Brain microvascular endothelial cell (primary cell): ENCODE results near the gene SAMD7.

Experiments used
- DNase-seq: peaks from one replicate; pipeline ENCODE4 v3.0.0-alpha.2; 2020
- H3K27ac ChIP-seq: fragments of 250-450 bp; sonication (Bioruptor Pico); 2 replicates; pipeline ENCODE4 v1.5.1; 2020; ENCODE audit warnings: mild to moderate bottlenecking, moderate library complexity
- H3K27me3 ChIP-seq: fragments of 250-450 bp; sonication (Bioruptor Pico); replicated peaks from 2 replicates; pipeline ENCODE4 v1.5.1; 2020; ENCODE audit warnings: mild to moderate bottlenecking
- H3K36me3 ChIP-seq: fragments of 250-450 bp; sonication (Bioruptor Pico); replicated peaks from 2 replicates; pipeline ENCODE4 v1.5.1; 2020; ENCODE audit warnings: mild to moderate bottlenecking
- H3K4me3 ChIP-seq: 2 replicates; pipeline ENCODE4 v1.5.1; 2011; ENCODE audit warnings: low read depth, mild to moderate bottlenecking, control low read depth, low read length, moderate library complexity
- in situ Hi-C: cut with HindIII; loops from 2 replicates; pipeline ENCODE4 v1.10.0; 2017; ENCODE audit warnings: low sequenced_read_pairs, low pct_ligation_motif_present
- TF ChIP-seq, protein P1 (sequence below): IDR thresholded peaks from 2 replicates; pipeline ENCODE4 v1.5.1; 2011; ENCODE audit warnings: low read depth, mild to moderate bottlenecking, moderate library complexity, low read length, control low read depth, inconsistent platforms; ENCODE audit errors: missing control alignments

Gene SAMD7

DNA sequence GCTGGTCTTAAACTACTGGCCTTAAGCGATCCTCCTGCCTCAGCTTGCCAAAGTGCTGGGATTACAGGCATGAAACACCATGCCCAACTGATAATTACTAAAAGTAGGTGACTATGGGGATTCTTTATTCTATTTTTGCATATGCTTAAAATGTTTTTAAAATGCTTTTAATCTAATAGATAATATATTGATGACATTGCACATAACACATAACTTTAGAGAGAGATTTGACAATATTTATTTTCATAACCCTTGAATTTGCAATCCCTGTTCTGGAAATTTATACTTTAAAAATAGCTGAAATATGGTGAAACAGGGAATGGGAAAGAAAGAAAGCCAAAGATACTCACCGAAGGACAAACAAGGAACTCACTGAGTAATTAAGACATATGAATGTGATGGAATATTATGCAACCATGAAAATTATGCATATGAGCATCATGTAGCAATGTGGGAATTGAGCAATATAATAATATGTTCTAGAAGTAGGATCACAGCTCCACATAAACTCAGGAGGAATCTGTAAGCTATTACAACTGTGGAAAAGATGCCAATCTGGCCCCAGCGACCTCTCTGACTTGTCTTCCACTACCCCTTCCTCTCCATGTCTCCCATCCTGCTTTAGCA, 43.7 kb upstream of the SAMD7 start:
- no peak overlapping the region for H3K27ac ChIP-seq
- no peaks in the 10 kb centered on the region for H3K36me3 ChIP-seq
- in situ Hi-C loops = no loop called here
- no peak overlapping the region for H3K4me3 ChIP-seq
- H3K27me3 ChIP-seq = no peaks in the 10 kb centered on the region
- DNase-seq = no peak
- TF ChIP-seq, protein P1, sequence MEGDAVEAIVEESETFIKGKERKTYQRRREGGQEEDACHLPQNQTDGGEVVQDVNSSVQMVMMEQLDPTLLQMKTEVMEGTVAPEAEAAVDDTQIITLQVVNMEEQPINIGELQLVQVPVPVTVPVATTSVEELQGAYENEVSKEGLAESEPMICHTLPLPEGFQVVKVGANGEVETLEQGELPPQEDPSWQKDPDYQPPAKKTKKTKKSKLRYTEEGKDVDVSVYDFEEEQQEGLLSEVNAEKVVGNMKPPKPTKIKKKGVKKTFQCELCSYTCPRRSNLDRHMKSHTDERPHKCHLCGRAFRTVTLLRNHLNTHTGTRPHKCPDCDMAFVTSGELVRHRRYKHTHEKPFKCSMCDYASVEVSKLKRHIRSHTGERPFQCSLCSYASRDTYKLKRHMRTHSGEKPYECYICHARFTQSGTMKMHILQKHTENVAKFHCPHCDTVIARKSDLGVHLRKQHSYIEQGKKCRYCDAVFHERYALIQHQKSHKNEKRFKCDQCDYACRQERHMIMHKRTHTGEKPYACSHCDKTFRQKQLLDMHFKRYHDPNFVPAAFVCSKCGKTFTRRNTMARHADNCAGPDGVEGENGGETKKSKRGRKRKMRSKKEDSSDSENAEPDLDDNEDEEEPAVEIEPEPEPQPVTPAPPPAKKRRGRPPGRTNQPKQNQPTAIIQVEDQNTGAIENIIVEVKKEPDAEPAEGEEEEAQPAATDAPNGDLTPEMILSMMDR = no peak

DNA sequence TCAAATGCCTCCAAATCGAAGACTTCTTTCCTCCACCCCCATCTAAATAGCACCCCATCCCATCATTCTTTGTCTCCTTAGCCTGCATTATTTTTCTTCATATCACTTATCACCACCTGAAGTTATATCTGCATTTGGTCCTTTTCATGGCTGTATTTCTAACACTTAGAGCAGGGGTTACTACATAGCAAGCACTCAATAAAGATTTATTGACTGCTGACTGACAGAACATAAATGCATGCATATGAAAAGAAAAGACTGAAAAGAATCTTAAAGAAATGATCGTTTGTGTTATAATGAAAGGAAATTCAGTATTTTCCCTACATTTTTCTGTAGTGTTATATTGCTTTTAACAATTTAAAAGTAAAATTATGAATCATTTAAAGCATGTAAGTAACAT, 43.0 kb upstream of the SAMD7 start:
- no peak overlapping the region for H3K27ac ChIP-seq
- no peaks in the 10 kb centered on the region for H3K27me3 ChIP-seq
- in situ Hi-C loops = no loop called here
- H3K36me3 ChIP-seq = no peaks in the 10 kb centered on the region
- no peak for DNase-seq
- TF ChIP-seq, protein P1 = no peak
- no peak overlapping the region for H3K4me3 ChIP-seq

DNA sequence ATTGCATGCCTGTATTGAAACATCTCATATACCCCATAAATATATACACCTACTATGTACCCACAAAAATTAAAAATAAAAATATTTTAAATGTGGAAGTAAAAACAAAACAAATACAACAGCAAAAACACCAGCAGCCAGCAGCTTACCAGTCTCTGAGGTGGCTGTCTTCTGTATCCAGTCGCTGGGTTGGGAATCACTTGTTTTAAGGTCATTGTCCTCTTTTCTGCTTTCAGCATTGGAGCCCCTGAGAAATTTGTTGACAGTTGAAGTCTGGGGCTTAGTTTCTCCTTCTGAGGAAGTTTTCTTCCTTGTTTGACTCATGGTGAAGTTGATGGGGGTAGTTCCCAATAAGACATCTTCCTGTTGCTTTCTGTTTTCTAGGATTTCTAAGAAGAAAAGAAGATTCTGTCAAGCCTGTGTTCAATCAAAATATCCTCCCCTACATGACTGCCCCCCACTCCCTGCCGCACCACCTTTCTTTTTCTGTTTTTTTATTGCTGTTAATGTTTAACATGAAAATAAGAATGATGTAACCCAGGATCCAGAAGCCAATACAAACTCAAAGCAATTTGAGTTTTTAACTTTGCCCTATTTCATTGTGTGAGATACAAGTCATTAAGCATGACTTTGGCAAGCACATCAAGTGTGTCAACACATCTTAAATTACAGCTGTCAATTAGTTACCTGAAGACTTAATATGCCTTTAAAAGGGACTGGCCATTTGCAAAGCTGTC, 41.7 kb upstream of the SAMD7 start, which contains the start of gene LRRC31:
Gene LRRC31 (minus strand): TSS at position 452 of the 737 bp plus-strand sequence. CDS start 128 bp downstream, at position 324.
- in situ Hi-C loops = no loop called here
- Histone ChIP-seq H3K36me3 (no peaks in the 10 kb centered on the region), H3K4me3 (no peak within 1 kb of the TSS), H3K27me3 (no peaks in the 10 kb centered on the region), H3K27ac (no peak within 1 kb of the TSS)
- DNase-seq = no peak
- TF ChIP-seq, protein P1 = no peak

DNA sequence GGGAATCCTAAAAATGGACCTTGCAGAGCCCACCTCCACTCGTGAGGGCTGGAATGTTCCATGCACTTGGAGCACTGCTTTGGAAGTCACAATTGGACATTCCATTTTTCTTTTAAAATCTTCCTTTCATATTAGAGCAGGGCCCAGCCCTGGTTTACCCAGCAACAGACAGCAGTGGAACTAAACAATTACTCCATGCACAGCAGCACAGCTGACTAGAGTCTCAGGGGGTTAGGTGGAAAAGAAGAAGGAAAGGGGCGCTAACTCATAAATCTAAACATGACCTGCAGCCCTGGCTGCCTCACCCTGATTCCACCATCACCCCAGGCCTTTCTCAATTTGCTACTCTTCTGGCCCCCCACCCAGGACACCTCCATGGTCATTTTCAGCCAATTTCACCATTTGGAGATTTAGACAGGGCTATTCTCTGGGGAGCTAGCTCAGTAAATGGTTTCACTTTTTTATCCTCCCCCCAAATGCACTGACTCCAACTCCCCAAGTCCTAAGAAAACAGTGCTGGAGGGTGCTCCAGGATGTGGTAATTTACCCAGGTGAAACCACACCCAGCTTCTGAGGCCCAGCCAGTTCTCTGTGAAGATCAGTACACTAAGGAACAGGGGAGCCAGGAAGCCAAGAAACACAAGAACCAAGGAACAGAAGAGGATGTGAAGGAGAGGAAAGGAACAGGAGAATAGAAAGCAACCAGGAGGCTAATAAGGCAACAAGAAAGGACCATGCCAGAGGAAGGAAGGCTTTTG, 40.1 kb upstream of the SAMD7 start:
- Histone ChIP-seq H3K36me3 (no peaks in the 10 kb centered on the region), H3K27me3 (no peaks in the 10 kb centered on the region), H3K27ac (no peak overlapping the region), H3K4me3 (no peak overlapping the region)
- TF ChIP-seq, protein P1 = no peak
- in situ Hi-C loops = no loop called here
- no peak for DNase-seq

DNA sequence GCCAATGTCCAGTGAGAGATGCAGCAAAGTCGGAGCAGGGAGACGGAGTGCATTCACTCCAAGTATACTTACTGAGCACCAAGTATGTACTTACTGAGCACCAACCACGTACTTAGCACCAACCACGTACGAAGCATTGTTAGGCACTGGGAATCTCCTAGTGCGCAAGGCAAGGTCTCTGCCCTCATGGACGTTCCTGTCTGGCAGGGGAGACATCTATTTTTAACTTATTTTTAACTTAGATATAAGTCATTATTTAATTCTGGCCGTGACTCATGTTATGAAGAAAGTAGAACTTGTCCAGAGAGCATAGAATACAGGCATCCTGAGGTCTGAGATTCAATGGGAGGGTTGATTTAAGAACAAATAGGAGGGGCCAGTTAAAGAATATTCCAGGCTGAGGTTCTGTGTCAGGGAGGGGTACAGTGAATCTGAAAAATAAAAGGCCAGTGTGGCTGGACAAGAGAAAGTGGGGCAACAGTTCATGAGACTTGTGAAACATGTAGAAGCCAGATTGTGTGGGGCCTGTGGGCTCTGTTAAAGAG, 32.3 kb upstream of the SAMD7 start:
- in situ Hi-C loops = no loop called here
- no peak for DNase-seq

More for the DNA sequence above, 32.3 kb upstream of the SAMD7 start:
- H3K4me3 ChIP-seq = no peak overlapping the region
- H3K27ac ChIP-seq = no peak overlapping the region
- TF ChIP-seq, protein P1 = no peak
- H3K27me3 ChIP-seq = no peaks in the 10 kb centered on the region
- no peaks in the 10 kb centered on the region for H3K36me3 ChIP-seq
